Neural cell (in vitro differentiated cells): ENCODE results near the gene PCED1A. TPM values are rescaled to one million over a fixed set of nuclear protein-coding genes. Genes with fewer than 3 reads are reported as not detected.

ENCODE experiments used
- H2AFZ ChIP-seq: fragments of 200-600, 300-800 bp; sonication (generic), shearing (Covaris generic); 2 replicates; pipeline ENCODE4 v1.6.0; 2014; ENCODE audit warnings: low read depth, mild to moderate bottlenecking, antibody characterized with exemption, low read length, moderate library complexity
- H3F3A ChIP-seq: fragments of 200-600 bp; shearing (Covaris generic); 2 replicates; pipeline ENCODE4 v1.6.1; 2016; ENCODE audit warnings: mild to moderate bottlenecking, moderate library complexity, mixed read lengths, antibody characterized with exemption, low read length; ENCODE audit not compliant: insufficient read depth, poor library complexity, severe bottlenecking
- H3K27ac ChIP-seq: fragments of 200-600, 300-800 bp; sonication (generic), shearing (Covaris generic); 2 replicates; pipeline ENCODE4 v1.5.1; 2014; ENCODE audit warnings: mild to moderate bottlenecking, low read length, moderate library complexity
- H3K27me3 ChIP-seq: fragments of 300-800, 200-600 bp; sonication (generic), shearing (Covaris generic); 2 replicates; pipeline ENCODE4 v1.6.0; 2014; ENCODE audit warnings: mild to moderate bottlenecking, low read depth, low read length, moderate library complexity; ENCODE audit not compliant: insufficient read depth
- H3K36me3 ChIP-seq: fragments of 300-800, 200-600 bp; sonication (generic), shearing (Covaris generic); 2 replicates; pipeline ENCODE4 v1.5.1; 2014; ENCODE audit warnings: mild to moderate bottlenecking, antibody characterized with exemption, low read length, moderate library complexity; ENCODE audit not compliant: insufficient read depth
- H3K4me2 ChIP-seq: fragments of 300-800, 200-600 bp; sonication (generic), shearing (Covaris generic); 2 replicates; pipeline ENCODE4 v1.6.0; 2014; ENCODE audit warnings: mild to moderate bottlenecking, low read length
- H3K4me3 ChIP-seq: fragments of 300-800, 200-600 bp; sonication (generic), shearing (Covaris generic); 2 replicates; pipeline ENCODE4 v1.5.1; 2014; ENCODE audit warnings: mild to moderate bottlenecking, low read length, moderate library complexity
- H3K79me2 ChIP-seq: fragments of 200-600 bp; shearing (Covaris generic); replicated peaks from 2 replicates; pipeline ENCODE4 v1.6.0; 2014; ENCODE audit warnings: mild to moderate bottlenecking, low read length, moderate library complexity; ENCODE audit not compliant: insufficient read depth
- H3K9ac ChIP-seq: fragments of 300-800, 200-600 bp; sonication (generic), shearing (Covaris generic); 2 replicates; pipeline ENCODE4 v1.6.1; 2016; ENCODE audit warnings: mild to moderate bottlenecking, low read length, mixed read lengths
- H3K9me2 ChIP-seq: fragments of 200-600 bp; shearing (Covaris generic); 2 replicates; pipeline ENCODE4 v1.6.1; 2016; ENCODE audit warnings: mild to moderate bottlenecking, low read length, mixed read lengths; ENCODE audit not compliant: insufficient read depth
- H3K9me3 ChIP-seq: fragments of 200-600, 300-800 bp; sonication (generic), shearing (Covaris generic); 2 replicates; pipeline ENCODE4 v1.6.1; 2016; ENCODE audit warnings: mild to moderate bottlenecking, mixed run types, low read length, moderate library complexity, mixed read lengths
- H4K20me1 ChIP-seq: fragments of 200-600 bp; shearing (Covaris generic); 2 replicates; pipeline ENCODE4 v1.6.1; 2016; ENCODE audit warnings: mild to moderate bottlenecking, mixed run types; ENCODE audit not compliant: insufficient read depth
- EP300 ChIP-seq: fragments of 450-650 bp; conservative IDR thresholded peaks from 2 replicates; pipeline ENCODE4 v1.6.1; 2014; ENCODE audit warnings: antibody characterized with exemption, mild to moderate bottlenecking, moderate library complexity; ENCODE audit not compliant: poor library complexity, severe bottlenecking
- EZH2 ChIP-seq: fragments of 200-600, 300-800 bp; shearing (Covaris generic), sonication (generic); IDR thresholded peaks from 2 replicates; pipeline ENCODE4 v1.6.1; 2014; ENCODE audit warnings: antibody characterized with exemption, low read length, borderline replicate concordance, mild to moderate bottlenecking; ENCODE audit not compliant: insufficient read depth, poor library complexity, severe bottlenecking
- MXI1 ChIP-seq: fragments of 450-650 bp; conservative IDR thresholded peaks from 2 replicates; pipeline ENCODE4 v1.6.1; 2014; ENCODE audit warnings: antibody characterized with exemption, mild to moderate bottlenecking; ENCODE audit not compliant: poor library complexity, severe bottlenecking
- POLR2AphosphoS5 ChIP-seq: IDR thresholded peaks from 2 replicates; pipeline ENCODE4 v1.6.1; 2012
- RAD21 ChIP-seq: fragments of 450-650 bp; conservative IDR thresholded peaks from 2 replicates; pipeline ENCODE4 v1.6.1; 2014; ENCODE audit warnings: antibody characterized with exemption, mild to moderate bottlenecking, moderate library complexity
- REST ChIP-seq: IDR thresholded peaks from 2 replicates; pipeline ENCODE4 v1.6.1; 2012; ENCODE audit warnings: borderline replicate concordance
- SMC3 ChIP-seq: fragments of 450-650 bp; conservative IDR thresholded peaks from 2 replicates; pipeline ENCODE4 v1.6.1; 2014; ENCODE audit warnings: antibody characterized with exemption, mild to moderate bottlenecking, moderate library complexity; ENCODE audit not compliant: poor library complexity
- TAF1 ChIP-seq: IDR thresholded peaks from 2 replicates; pipeline ENCODE4 v1.6.1; 2012; ENCODE audit warnings: low read depth
- polyA plus RNA-seq: library from polyadenylated mRNA; depleted of rRNA; stranded (reverse); fragments of >200 nt; gene quantifications from 2 replicates; pipeline ENCODE4 v1.2.3, GENCODE V29; 2014
- TF ChIP-seq, protein P1 (sequence below): fragments of 450-650 bp; IDR thresholded peaks from 2 replicates; pipeline ENCODE4 v1.5.1; 2014; ENCODE audit warnings: antibody characterized with exemption, mild to moderate bottlenecking, moderate library complexity; ENCODE audit not compliant: poor library complexity, severe bottlenecking

PCED1A gene
- polyA plus RNA-seq, 1 donor from 2014 or later: 132 TPM

DNA sequence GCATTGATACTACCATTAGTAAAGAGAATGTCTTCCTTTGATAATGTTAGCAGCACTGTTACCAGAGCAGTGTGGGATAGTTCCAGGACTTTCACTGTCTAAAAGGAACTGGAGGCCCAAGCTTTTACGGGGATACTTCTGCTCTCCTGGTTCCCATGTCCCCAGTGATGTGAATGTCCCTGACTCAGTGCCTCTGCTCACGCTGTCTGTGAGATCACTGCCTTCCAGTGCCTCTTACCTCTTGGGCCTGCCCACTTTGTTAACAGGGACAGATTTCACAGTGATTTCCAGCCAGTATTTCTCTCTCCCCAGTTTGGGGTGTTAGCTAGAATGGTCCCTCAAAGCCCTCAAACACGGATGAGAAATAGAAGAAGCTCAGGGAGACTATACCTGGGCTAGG is 47.3 kb upstream of the PCED1A start:
- H3K4me2 ChIP-seq: no peak overlapping the region
- H3F3A ChIP-seq: no peaks in the 10 kb centered on the region
- no peak overlapping the region for H2AFZ ChIP-seq
- no peaks in the 10 kb centered on the region for H3K27me3 ChIP-seq
- H3K9me2 ChIP-seq: no peaks in the 10 kb centered on the region
- H3K36me3 ChIP-seq: peaks cover 7% of the 10 kb centered on the region
- peaks cover 76% of the 10 kb centered on the region for H3K79me2 ChIP-seq
- H3K27ac ChIP-seq: no peak overlapping the region
- TF ChIP-seq EZH2 (no peak), RAD21 (no peak), POLR2AphosphoS5 (no peak), REST (no peak), MXI1 (no peak), SMC3 (no peak), EP300 (no peak), TAF1 (no peak)
- TF ChIP-seq, protein P1, sequence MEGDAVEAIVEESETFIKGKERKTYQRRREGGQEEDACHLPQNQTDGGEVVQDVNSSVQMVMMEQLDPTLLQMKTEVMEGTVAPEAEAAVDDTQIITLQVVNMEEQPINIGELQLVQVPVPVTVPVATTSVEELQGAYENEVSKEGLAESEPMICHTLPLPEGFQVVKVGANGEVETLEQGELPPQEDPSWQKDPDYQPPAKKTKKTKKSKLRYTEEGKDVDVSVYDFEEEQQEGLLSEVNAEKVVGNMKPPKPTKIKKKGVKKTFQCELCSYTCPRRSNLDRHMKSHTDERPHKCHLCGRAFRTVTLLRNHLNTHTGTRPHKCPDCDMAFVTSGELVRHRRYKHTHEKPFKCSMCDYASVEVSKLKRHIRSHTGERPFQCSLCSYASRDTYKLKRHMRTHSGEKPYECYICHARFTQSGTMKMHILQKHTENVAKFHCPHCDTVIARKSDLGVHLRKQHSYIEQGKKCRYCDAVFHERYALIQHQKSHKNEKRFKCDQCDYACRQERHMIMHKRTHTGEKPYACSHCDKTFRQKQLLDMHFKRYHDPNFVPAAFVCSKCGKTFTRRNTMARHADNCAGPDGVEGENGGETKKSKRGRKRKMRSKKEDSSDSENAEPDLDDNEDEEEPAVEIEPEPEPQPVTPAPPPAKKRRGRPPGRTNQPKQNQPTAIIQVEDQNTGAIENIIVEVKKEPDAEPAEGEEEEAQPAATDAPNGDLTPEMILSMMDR: no peak
- H3K9ac ChIP-seq: no peak overlapping the region
- no peaks in the 10 kb centered on the region for H4K20me1 ChIP-seq
- no peak overlapping the region for H3K4me3 ChIP-seq
- H3K9me3 ChIP-seq: no peaks in the 10 kb centered on the region

GRCh38 chr20:2883726-2884637 is 43.5 kb upstream of the PCED1A start:
- TF ChIP-seq MXI1: no peak
- TF ChIP-seq EP300: no peak
- TF ChIP-seq SMC3: no peak
- TF ChIP-seq, protein P1: no peak
- TF ChIP-seq EZH2: no peak
- TF ChIP-seq RAD21: no peak
- TF ChIP-seq TAF1: no peak
- no peak for TF ChIP-seq REST
- TF ChIP-seq POLR2AphosphoS5: no peak
- Histone ChIP-seq H3F3A (no peaks in the 10 kb centered on the region), H3K4me2 (no peak overlapping the region), H3K9ac (no peak overlapping the region), H3K4me3 (no peak overlapping the region), H4K20me1 (no peaks in the 10 kb centered on the region), H3K27me3 (no peaks in the 10 kb centered on the region), H3K36me3 (no peaks in the 10 kb centered on the region), H3K27ac (no peak overlapping the region), H3K79me2 (peaks cover 75% of the 10 kb centered on the region), H3K9me3 (no peaks in the 10 kb centered on the region), H2AFZ (no peak overlapping the region), H3K9me2 (no peaks in the 10 kb centered on the region)
